NCI-H524 (cell line): ENCODE results near the gene SLC12A1.
A peak's percentile ranks its signal among the peaks of the same experiment; 100 is the strongest.

Source experiments
- DNase-seq, 2 experiments: peaks; one replicate each; lab custom pipeline; 2025; lab: John Stamatoyannopoulos, UW

Gene SLC12A1

DNA sequence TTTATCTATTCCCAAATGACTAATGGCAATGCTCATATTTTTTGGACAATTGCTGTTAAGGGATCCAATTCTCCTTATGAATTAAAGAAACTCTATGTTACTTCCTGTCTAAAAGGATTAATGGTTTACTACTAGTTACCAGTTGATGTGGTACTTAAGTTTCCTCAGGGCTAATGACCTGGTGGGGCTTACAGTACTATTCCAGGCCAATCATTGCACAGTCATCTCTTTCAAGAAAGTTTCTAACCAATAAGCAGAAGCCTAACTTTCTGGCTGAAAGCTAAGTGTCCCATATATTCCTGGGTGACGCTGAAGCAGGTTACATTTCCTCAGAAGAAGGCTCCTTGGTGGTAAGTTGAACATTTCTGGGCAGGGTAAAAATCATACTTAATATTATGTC lies at the start of gene SLC12A1:
Gene SLC12A1, plus strand, starts transcription at position 322 of the 400 bp plus-strand sequence. CDS start 1,418 bp downstream, outside the sequence.
- no peak for DNase-seq

DNA sequence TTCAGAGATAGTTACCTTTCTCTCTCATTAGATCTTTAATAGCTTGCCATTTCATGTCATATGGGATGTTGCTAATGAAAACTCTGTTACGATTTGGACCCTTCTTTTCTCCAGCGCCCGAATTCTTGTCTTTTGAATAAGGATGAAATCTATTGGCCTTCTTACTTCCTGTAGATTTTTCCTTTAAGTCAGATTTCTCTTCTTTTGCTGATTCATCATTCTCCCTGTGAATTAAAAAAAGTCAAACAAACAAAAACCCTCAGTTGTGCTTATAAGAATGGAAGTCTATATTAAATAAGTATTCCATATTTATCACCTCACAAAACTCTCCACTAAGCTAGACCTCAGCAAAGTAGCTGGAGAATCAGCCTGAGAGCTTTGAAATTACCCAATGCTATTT lies 37.5 kb upstream of the SLC12A1 start:
- DNase-seq, result no peak

GRCh38 chr15:48170981-48171380 lies 35.1 kb upstream of the SLC12A1 start:
- no peak for DNase-seq

- no peak for DNase-seq
These were observed 31.0 kb upstream of the SLC12A1 start for GRCh38 chr15:48175126-48175525.

DNA sequence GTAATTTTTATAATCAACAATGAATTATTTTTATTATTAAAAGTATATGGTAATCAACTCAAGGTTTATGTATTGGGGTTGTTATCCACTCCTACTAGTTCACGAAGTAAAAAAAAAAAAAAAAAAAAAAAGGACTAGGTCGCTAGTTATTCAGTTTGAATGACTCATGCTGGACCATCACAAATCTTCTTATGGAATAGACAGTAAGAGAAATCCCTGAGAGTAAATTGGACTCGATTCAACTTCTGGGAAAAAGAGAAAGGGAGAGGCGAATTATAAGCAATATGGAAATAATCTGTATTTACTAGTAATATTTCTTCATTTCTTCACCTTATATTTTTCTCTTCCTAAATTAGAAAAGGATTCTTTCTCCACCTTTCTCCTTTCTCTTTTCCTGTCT lies 30.0 kb upstream of the SLC12A1 start:
- DNase-seq, result no peak

DNA sequence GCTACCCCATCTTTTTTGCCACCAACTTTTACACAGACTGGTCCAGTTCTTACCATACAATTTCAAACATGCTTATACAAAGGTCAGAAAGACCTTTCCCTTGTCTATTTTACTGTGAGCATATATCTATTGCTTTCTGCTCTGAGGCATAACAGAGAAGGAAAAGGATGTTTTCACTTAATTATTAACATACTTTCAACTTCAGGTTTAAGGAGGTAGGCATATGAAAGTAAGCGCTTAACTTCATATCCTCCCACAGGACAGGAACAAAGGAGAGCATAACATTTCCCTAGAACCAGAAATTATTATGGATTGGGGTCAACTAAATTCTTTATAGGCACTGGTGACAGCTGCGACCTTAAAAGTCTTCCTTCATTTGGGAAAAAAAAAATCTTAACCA lies 29.1 kb upstream of the SLC12A1 start:
- DNase-seq, result no peak

DNA sequence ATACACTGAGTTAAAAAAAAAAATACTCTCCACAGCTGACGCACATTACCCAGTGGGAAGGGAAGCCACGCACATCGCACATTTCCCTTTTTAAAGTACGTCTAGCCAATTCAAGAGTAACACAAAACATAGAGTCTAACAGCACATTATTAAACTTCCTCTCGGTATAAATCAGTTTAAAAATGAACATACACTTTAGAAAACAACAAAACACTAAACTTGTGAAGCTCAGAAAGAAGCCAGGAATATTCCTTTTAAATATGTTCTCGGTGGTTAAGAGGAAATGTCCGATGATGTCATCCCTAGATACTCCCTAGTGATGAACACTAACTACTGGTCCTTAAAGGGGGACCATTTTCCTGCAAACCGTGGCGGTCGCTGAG lies 28.7 kb upstream of the SLC12A1 start:
- DNase-seq, result peak; percentile 11 to 69

- peak; percentile 85 to 90 for DNase-seq
These were observed 28.1 kb upstream of the SLC12A1 start, which contains the start of gene MYEF2 for GRCh38 chr15:48177766-48178647. Gene MYEF2 (minus strand): TSS chr15:48178295. CDS start chr15:48178237, 58 bp downstream.

DNA sequence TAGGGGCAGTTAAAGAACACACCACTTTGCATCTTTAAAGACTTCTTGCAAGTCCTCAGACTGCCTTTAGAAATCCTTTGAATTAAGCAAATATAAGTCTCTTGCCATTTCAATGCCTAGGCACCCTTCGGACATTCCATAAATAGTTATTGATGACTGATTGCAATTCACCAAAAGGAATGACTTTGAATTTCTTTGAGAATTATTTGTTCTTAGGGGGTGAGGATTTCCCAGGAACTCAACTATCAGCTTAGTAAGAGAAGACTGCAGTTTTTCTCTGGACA lies 27.5 kb upstream of the SLC12A1 start:
- DNase-seq, result no peak

- DNase-seq, result no peak
These were observed 23.4 kb upstream of the SLC12A1 start for GRCh38 chr15:48182749-48183148.

GRCh38 chr15:48185529-48185928 lies 20.6 kb upstream of the SLC12A1 start:
- DNase-seq, result no peak

DNA sequence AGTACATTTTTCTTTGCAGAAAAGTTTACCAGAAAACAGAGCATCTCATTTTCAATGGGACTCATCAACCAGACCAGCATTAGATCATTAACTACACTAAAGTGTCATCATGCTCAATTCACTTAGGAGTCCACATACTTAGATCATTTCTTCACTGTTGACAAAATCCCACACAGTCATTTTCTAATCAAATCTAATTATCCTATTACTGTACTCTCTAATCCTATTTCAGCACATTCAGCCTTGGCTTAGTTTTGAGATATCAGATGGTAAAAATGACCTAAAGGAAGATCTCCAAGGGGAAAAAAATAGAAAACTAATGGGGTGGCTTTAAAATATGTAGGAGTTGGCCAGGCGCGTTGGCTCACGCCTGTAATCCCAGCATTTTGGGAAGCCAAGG lies 19.8 kb upstream of the SLC12A1 start:
- DNase-seq, result no peak

DNA sequence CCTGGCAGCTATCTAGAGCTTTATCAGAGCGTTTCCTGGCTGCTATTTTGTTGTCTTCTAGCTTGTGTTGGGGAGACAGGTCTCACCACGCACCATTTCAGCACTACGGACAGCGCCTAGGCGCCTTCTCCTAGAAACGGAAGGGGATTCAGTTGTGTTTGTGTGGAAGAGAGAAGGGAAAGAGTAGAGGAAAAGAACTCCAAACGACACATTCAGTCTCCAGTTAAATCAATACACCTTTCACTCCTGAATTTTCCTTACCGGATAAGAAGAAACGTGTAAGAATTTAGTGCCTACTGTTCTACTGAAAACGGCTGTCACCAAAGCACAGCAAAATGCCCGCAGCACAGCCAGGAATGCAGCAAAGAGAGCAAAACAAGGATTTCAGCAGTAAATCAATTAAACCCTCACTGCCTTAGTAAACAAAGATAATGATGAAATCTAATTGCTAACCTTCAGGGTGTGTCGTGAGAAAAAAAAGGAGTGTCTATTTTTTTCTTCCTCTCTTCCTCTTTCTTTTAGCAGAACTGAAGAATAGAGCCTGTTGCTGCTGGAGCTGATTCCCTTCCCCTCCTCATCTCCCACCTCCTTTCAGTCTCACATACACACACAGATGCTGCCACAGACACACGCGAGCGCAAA lies 15.0 kb upstream of the SLC12A1 start:
- peak; percentile 19 for DNase-seq

DNA sequence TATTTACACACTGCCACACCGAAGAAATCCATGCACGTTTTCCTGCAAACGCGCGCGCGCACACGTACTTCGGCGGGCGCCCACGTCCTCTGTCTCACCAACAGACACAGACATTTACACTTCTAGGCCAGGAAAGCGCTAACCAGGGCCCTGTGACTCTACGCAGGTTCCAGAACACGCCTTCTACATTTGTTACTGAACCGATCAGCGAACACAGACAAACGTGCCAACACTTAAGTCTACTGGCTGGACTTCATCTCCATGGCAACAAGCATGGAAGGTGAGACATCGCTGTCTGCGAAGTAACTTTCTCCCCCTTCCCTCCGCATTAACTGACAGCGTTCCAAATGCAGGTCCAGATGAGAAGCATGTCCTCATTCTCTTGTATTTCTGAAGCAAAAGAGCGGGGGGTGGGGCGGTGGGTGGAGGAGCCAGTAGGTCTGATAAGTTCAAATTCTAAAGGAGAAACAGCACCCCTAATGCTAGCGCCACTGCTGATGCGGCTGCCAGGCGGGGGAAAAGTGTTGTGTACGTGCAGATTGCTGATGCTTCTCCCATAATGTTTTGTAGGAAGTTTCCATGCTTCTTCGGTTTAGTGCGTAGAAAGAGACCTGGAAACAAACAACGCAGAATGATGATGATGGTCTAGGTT lies 14.4 kb upstream of the SLC12A1 start, which contains the start of gene CTXN2:
Gene CTXN2, plus strand, starts transcription at position 92 of the 652 bp plus-strand sequence. CDS start 9,636 bp downstream, outside the sequence.
- DNase-seq, result peak; percentile 49 to 86

DNA sequence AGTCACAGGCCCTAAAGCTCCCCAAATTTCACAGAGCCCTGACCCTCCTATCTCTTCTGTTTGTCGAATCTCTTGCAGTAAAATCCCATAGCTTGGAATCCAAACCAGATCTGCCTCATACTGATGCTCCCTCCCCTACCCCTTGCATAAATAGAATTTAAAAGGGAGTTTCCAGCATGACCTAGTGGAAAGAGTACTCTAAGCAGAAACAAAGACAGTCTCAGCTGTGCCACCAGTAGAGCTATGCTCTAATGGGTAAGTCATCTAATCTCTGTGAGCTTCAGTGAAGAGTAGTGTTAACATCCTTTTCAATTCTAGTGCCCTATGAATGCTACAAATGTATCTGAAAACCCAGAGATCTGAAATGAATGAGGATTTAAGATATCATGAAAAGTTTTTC lies 4.0 kb upstream of the SLC12A1 start:
- no peak for DNase-seq

GRCh38 chr15:48221261-48221660 lies 15.2 kb downstream of the SLC12A1 start:
- DNase-seq, result no peak

GRCh38 chr15:48221885-48222284 lies 15.8 kb downstream of the SLC12A1 start:
- DNase-seq, result no peak

GRCh38 chr15:48222627-48223026 lies 16.5 kb downstream of the SLC12A1 start:
- DNase-seq, result no peak

GRCh38 chr15:48225771-48226170 lies 19.7 kb downstream of the SLC12A1 start:
- no peak for DNase-seq

DNA sequence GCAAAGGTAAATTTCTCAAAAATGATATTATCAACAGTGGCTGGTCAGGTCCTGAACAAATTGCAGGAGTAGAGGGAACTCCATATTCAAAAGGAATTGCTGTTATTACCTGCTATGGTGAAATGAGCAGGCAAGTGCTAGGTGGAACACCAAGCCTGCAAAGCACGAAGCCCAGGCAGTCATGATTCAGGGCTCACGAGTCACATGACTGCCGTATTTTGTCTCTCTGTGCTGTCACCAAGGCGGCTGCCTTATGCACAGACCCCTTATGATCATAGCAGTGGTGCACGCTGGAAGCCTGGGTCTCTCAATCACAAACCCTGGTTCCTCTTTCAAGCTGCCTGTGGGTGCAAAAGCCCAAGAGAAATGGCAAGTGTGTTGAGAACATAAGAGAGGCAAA lies 24.4 kb downstream of the SLC12A1 start:
- DNase-seq, result no peak

DNA sequence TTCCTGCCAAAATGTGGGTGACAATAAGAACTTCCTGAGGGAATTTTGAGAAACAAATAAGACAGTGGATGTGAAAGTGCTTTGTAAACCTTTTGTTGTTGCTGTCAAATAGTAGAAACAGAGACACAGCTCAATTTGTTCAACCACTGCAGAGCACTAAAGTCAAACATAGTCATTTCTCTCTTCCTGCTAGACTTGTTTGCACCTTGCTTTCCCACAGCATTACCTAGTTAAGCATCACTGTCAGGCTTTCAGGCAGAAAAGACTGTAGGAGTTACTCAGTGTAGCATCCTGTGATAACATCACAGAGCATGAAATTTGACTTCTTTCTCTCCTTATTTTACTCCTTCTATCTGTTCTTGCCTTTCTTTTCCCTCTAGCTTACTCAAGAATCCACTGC lies 27.1 kb downstream of the SLC12A1 start:
- DNase-seq, result no peak

GRCh38 chr15:48239334-48239733 lies 33.2 kb downstream of the SLC12A1 start:
- no peak for DNase-seq

DNA sequence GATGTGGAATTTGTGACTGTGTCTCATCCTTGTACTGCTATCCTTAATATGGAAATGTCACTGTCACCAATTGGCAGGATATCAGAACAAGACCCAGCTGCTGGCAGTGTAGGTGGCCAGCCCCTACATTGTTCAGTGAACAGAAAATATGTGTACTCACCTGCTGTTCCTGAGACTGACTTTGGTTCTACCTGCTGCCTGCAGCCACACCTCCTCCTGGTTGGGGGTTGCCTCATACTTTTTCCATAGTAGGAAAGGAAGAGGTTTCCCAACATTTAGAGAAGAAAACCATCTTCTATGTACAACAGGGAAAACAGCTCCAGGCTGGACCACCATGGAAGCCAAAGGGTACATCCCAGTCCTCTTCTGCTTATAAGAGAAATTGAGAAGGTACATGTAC lies 35.9 kb downstream of the SLC12A1 start:
- DNase-seq, result no peak
